Measurements from ENCODE around the gene ADSL. TPM values are rescaled to one million over a fixed set of nuclear protein-coding genes. Genes with fewer than 3 reads are reported as not detected.

Gene ADSL
- total RNA-seq, 1 experiment from 2014 or later = 126 TPM

DNA sequence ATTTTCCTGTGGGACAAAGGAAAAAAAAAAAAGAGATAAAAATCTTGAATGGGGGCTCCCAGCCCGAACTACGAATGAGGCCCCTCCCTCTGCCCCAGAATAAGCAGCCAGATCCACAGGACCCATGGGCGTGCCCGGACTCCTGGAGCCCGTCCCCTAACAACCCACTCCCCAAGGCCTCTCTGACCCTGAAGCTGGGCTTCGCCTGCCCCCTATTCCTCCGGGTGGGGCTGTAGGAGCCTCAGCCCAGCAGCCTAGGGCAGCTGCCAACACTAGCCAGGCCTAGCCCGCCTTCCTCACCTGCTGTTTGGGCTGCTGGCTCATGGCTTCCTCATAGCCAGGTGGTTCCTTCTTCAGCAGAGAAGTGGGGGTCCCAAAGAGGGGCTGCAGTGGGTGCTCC is 70.7 kb downstream of the ADSL start:
- DNase-seq (ENCODE audit: low read depth, low spot score) (no peak), ATAC-seq (no peak)
- Histone ChIP-seq H2AFZ (ENCODE audit: low read depth, low read length, poor library complexity, severe bottlenecking) (no peak overlapping the region), H3K36me3 (ENCODE audit: control insufficient read depth in 1 of 2, insufficient read depth in 2 of 2, low read length in 2 of 2) (no peaks in the 10 kb centered on the region; a peak in 2 of 4 replicates), H3K9me2 (ENCODE audit: insufficient read depth) (no peaks in the 10 kb centered on the region), H3K9me3 (ENCODE audit: control insufficient read depth in 1 of 2, insufficient read depth in 1 of 2, low read depth in 1 of 2, low read length in 2 of 2) (no peaks in the 10 kb centered on the region), H3K79me2 (ENCODE audit: insufficient read depth, low read length) (no peaks in the 10 kb centered on the region), H4K20me1 (ENCODE audit: insufficient read depth) (no peaks in the 10 kb centered on the region), H3K27me3 (ENCODE audit: insufficient read depth, low read length) (no peaks in the 10 kb centered on the region), H3K4me1 (ENCODE audit: control insufficient read depth in 1 of 2, insufficient read depth in 2 of 2, low read length in 2 of 2) (no peaks in the 10 kb centered on the region), H3K27ac (ENCODE audit: low read depth, low read length) (no peak overlapping the region), H3K4me2 (ENCODE audit: low read length) (no peak overlapping the region), H3K4me3 (replicated peaks in 1 of 2; ENCODE audit: low read depth in 1 of 2, low read length in 2 of 2) (no peak overlapping the region), H3K9ac (ENCODE audit: low read length) (no peak overlapping the region)
- no peak for TF ChIP-seq SIN3A (IDR thresholded peaks at IDR 0.05; ENCODE audit: low read depth)
- TF ChIP-seq, protein P1, sequence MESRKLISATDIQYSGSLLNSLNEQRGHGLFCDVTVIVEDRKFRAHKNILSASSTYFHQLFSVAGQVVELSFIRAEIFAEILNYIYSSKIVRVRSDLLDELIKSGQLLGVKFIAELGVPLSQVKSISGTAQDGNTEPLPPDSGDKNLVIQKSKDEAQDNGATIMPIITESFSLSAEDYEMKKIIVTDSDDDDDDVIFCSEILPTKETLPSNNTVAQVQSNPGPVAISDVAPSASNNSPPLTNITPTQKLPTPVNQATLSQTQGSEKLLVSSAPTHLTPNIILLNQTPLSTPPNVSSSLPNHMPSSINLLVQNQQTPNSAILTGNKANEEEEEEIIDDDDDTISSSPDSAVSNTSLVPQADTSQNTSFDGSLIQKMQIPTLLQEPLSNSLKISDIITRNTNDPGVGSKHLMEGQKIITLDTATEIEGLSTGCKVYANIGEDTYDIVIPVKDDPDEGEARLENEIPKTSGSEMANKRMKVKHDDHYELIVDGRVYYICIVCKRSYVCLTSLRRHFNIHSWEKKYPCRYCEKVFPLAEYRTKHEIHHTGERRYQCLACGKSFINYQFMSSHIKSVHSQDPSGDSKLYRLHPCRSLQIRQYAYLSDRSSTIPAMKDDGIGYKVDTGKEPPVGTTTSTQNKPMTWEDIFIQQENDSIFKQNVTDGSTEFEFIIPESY (IDR thresholded peaks at IDR 0.05; ENCODE audit: extremely low read depth, insufficient replicate concordance, low read length) = no peak
- no peak for TF ChIP-seq EGR1 (IDR thresholded peaks at IDR 0.05; ENCODE audit: low read depth)
- no peak for TF ChIP-seq SRF (IDR thresholded peaks at IDR 0.05; ENCODE audit: low read depth)
- no peak for TF ChIP-seq CBX3 (IDR thresholded peaks at IDR 0.05; ENCODE audit: low read depth)
- no peak for TF ChIP-seq POLR2AphosphoS5 (IDR thresholded peaks at IDR 0.05; ENCODE audit: low read depth, low read length)
- no peak for TF ChIP-seq POLR2A (IDR thresholded peaks at IDR 0.05; ENCODE audit: borderline replicate concordance, extremely low read depth, insufficient read depth, insufficient read length)
- no peak for TF ChIP-seq RAD21 (IDR thresholded peaks at IDR 0.05; ENCODE audit: low read depth)
- no peak for TF ChIP-seq SP1 (IDR thresholded peaks at IDR 0.05; ENCODE audit: low read depth)
- no peak for TF ChIP-seq ZFX (IDR thresholded peaks at IDR 0.05)
- TF ChIP-seq TCF7L2 (IDR thresholded peaks at IDR 0.05; ENCODE audit: borderline replicate concordance, extremely low read depth, insufficient read depth, insufficient read length) = no peak
- TF ChIP-seq FOSL1 (IDR thresholded peaks at IDR 0.05; ENCODE audit: low read depth) = no peak
- no peak for TF ChIP-seq JUND (IDR thresholded peaks at IDR 0.05)
- TF ChIP-seq EZH2 (IDR thresholded peaks at IDR 0.05) = no peak
- TF ChIP-seq, protein P2, sequence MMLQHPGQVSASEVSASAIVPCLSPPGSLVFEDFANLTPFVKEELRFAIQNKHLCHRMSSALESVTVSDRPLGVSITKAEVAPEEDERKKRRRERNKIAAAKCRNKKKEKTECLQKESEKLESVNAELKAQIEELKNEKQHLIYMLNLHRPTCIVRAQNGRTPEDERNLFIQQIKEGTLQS (IDR thresholded peaks at IDR 0.05) = no peak
- TF ChIP-seq EZH2phosphoT487 (IDR thresholded peaks at IDR 0.05; ENCODE audit: borderline replicate concordance) = no peak
- TF ChIP-seq, protein P3, sequence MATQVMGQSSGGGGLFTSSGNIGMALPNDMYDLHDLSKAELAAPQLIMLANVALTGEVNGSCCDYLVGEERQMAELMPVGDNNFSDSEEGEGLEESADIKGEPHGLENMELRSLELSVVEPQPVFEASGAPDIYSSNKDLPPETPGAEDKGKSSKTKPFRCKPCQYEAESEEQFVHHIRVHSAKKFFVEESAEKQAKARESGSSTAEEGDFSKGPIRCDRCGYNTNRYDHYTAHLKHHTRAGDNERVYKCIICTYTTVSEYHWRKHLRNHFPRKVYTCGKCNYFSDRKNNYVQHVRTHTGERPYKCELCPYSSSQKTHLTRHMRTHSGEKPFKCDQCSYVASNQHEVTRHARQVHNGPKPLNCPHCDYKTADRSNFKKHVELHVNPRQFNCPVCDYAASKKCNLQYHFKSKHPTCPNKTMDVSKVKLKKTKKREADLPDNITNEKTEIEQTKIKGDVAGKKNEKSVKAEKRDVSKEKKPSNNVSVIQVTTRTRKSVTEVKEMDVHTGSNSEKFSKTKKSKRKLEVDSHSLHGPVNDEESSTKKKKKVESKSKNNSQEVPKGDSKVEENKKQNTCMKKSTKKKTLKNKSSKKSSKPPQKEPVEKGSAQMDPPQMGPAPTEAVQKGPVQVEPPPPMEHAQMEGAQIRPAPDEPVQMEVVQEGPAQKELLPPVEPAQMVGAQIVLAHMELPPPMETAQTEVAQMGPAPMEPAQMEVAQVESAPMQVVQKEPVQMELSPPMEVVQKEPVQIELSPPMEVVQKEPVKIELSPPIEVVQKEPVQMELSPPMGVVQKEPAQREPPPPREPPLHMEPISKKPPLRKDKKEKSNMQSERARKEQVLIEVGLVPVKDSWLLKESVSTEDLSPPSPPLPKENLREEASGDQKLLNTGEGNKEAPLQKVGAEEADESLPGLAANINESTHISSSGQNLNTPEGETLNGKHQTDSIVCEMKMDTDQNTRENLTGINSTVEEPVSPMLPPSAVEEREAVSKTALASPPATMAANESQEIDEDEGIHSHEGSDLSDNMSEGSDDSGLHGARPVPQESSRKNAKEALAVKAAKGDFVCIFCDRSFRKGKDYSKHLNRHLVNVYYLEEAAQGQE (IDR thresholded peaks at IDR 0.05; ENCODE audit: low read depth) = no peak
- POLR2A ChIA-PET = no interaction called here
- CTCF ChIA-PET = no interaction called here
- intact Hi-C loops (cut with micrococcal nuclease) = no loop called here
- no TSS peak for BruUV-seq (replicated peaks)
- RAD21 ChIA-PET (ENCODE audit: low non-redundant PET in 1 of 2, low total read pairs in 2 of 2, uncharacterized antibody in 2 of 2, unreplicated experiment in 2 of 2) = no interaction called here

All from HCT116 (cell line).